GM21515 (cell line): Measurements from ENCODE around the gene PSMC3.
"Not testable (repeated sequence)": the region's sequence is repeated elsewhere in the genome, so short reads cannot be mapped to it uniquely, and the experiment has no call there.

Experiments
- ATAC-seq: cut with Tn5 transposase; IDR thresholded peaks from one replicate; pipeline ENCODE4 v1.9.1; 2021; ENCODE audit not compliant: unreplicated experiment

The PSMC3 gene

GRCh38 chr11:47426062-47426956, at the start of gene PSMC3:
TSS of gene PSMC3 (minus strand) at chr11:47426439. CDS start at chr11:47426279, 160 bp downstream.
- ATAC-seq: peak; percentile 85

GRCh38 chr11:47470671-47471070, 44.4 kb upstream of the PSMC3 start:
- ATAC-seq: no peak

- no peak for ATAC-seq
Observed at GRCh38 chr11:47469361-47470179, 43.3 kb upstream of the PSMC3 start.

GRCh38 chr11:47468598-47469214, 42.5 kb upstream of the PSMC3 start:
- ATAC-seq: no peak

- ATAC-seq: no peak
Observed at GRCh38 chr11:47467357-47467756, 41.1 kb upstream of the PSMC3 start.

- ATAC-seq: no peak
Observed at GRCh38 chr11:47466701-47467250, 40.5 kb upstream of the PSMC3 start.

GRCh38 chr11:47466201-47466600, 40.0 kb upstream of the PSMC3 start:
- ATAC-seq: no peak

- ATAC-seq: no peak
Observed at GRCh38 chr11:47464483-47464882, 38.2 kb upstream of the PSMC3 start.

GRCh38 chr11:47461876-47462275, 35.6 kb upstream of the PSMC3 start:
- ATAC-seq: no peak

GRCh38 chr11:47460571-47461235, 34.5 kb upstream of the PSMC3 start:
- no peak for ATAC-seq

GRCh38 chr11:47454258-47454671, 28.0 kb upstream of the PSMC3 start:
- ATAC-seq: not testable (repeated sequence)

- no peak for ATAC-seq
Observed at GRCh38 chr11:47453365-47453764, 27.1 kb upstream of the PSMC3 start.

- ATAC-seq: no peak
Observed at GRCh38 chr11:47451990-47452389, 25.8 kb upstream of the PSMC3 start.

GRCh38 chr11:47451436-47451835, 25.2 kb upstream of the PSMC3 start:
- no peak for ATAC-seq

GRCh38 chr11:47449541-47449940, 23.3 kb upstream of the PSMC3 start:
- ATAC-seq: no peak

- no peak for ATAC-seq
Observed at GRCh38 chr11:47448566-47449427, 22.6 kb upstream of the PSMC3 start, which contains the start of gene RAPSN. TSS of gene RAPSN (minus strand) at chr11:47449136. CDS start at chr11:47448964, 172 bp downstream.

GRCh38 chr11:47447906-47448305, 21.7 kb upstream of the PSMC3 start:
- ATAC-seq: no peak

- ATAC-seq: no peak
Observed at GRCh38 chr11:47446833-47447232, 20.6 kb upstream of the PSMC3 start.

GRCh38 chr11:47445840-47446239, 19.6 kb upstream of the PSMC3 start:
- no peak for ATAC-seq

GRCh38 chr11:47443817-47444216, 17.6 kb upstream of the PSMC3 start:
- no peak for ATAC-seq
